Measurements from ENCODE around the gene DDX49. TPM values are rescaled to one million over a fixed set of nuclear protein-coding genes. Genes with fewer than 3 reads are reported as not detected.

The DDX49 gene
- total and polyA plus RNA-seq, 2 experiments from 2014 or later, result 45.8 to 57.8 TPM

- peaks cover 27% of the 10 kb centered on the region for H3K79me2 ChIP-seq
- H3K4me2 ChIP-seq, result no peak overlapping the region
- no peak for DNase-seq (ENCODE audit: low spot score)
- H3K27ac ChIP-seq, result no peak overlapping the region
- no peak overlapping the region for H3K4me3 ChIP-seq
- 92% methylated on average over 10 of the region's 10 CpGs for WGBS (ENCODE audit: low lambda C conversion rate, missing lambda C conversion rate)
- no peaks in the 10 kb centered on the region for H3K27me3 ChIP-seq
- H3K36me3 ChIP-seq (replicated peaks; ENCODE audit: insufficient read depth, low read depth), result no peaks in the 10 kb centered on the region
- H4K20me1 ChIP-seq (ENCODE audit: insufficient read depth, poor library complexity, severe bottlenecking), result peaks cover 11% of the 10 kb centered on the region
- H2AFZ ChIP-seq, result no peak overlapping the region
- H3K9me3 ChIP-seq (ENCODE audit: low read depth), result no peaks in the 10 kb centered on the region
- TF ChIP-seq CTCF (IDR thresholded peaks at IDR 0.05; ENCODE audit: poor library complexity) (no peak), EZH2 (IDR thresholded peaks at IDR 0.05; ENCODE audit: borderline replicate concordance) (no peak), EZH2phosphoT487 (IDR thresholded peaks at IDR 0.05; ENCODE audit: low read depth, severe bottlenecking, unreplicated experiment) (no peak)
- H3K9me2 ChIP-seq (replicated peaks; ENCODE audit: insufficient read depth), result no peaks in the 10 kb centered on the region
- no peaks in the 10 kb centered on the region for H3K4me1 ChIP-seq (ENCODE audit: insufficient read depth)
Measured at GRCh38 chr19:18910010-18910409, 9.5 kb upstream of the DDX49 start.

GRCh38 chr19:18910801-18911436 is 8.6 kb upstream of the DDX49 start:
- no peak for TF ChIP-seq CTCF (IDR thresholded peaks at IDR 0.05; ENCODE audit: poor library complexity)
- TF ChIP-seq EZH2phosphoT487 (IDR thresholded peaks at IDR 0.05; ENCODE audit: low read depth, severe bottlenecking, unreplicated experiment), result no peak
- no peak for TF ChIP-seq EZH2 (IDR thresholded peaks at IDR 0.05; ENCODE audit: borderline replicate concordance)
- Histone ChIP-seq H4K20me1 (ENCODE audit: insufficient read depth, poor library complexity, severe bottlenecking) (peaks cover 16% of the 10 kb centered on the region), H3K9me3 (ENCODE audit: low read depth) (no peaks in the 10 kb centered on the region), H3K36me3 (replicated peaks; ENCODE audit: insufficient read depth, low read depth) (no peaks in the 10 kb centered on the region), H3K4me1 (ENCODE audit: insufficient read depth) (no peaks in the 10 kb centered on the region), H3K27me3 (no peaks in the 10 kb centered on the region), H3K4me3 (no peak overlapping the region), H3K27ac (no peak overlapping the region), H3K9me2 (replicated peaks; ENCODE audit: insufficient read depth) (no peaks in the 10 kb centered on the region), H3K4me2 (no peak overlapping the region), H2AFZ (no peak overlapping the region), H3K79me2 (peaks cover 36% of the 10 kb centered on the region)
- no peak for DNase-seq (ENCODE audit: low spot score)
- 98% methylated on average over 19 of the region's 19 CpGs for WGBS (ENCODE audit: low lambda C conversion rate, missing lambda C conversion rate)

DNA sequence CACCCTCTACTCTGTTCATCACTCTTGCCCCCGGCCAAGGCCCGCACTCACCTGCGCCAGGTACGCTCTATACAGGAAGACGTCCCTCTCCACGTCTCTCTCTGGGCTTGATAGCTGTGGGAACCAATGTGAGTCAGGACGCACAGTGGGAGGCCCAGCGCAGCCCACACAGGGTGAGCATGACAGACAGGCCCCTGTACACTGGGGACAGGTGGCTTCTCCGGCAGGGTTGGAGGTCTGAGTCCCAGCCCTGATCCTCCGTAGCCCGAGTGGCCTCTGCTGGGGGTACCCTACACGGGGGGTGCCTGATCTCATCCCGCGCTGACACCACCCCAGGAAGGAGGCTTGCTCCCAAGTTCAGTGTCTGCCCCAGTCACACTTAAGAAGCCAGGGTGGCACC is 6.6 kb upstream of the DDX49 start:
- H3K79me2 ChIP-seq, result peaks cover 56% of the 10 kb centered on the region
- DNase-seq (ENCODE audit: low spot score), result no peak
- no peaks in the 10 kb centered on the region for H3K9me2 ChIP-seq (replicated peaks; ENCODE audit: insufficient read depth)

More for the DNA sequence above, 6.6 kb upstream of the DDX49 start:
- Histone ChIP-seq H3K4me2 (no peak overlapping the region), H2AFZ (no peak overlapping the region), H3K27me3 (no peaks in the 10 kb centered on the region), H4K20me1 (ENCODE audit: insufficient read depth, poor library complexity, severe bottlenecking) (peaks cover 21% of the 10 kb centered on the region), H3K36me3 (replicated peaks; ENCODE audit: insufficient read depth, low read depth) (no peaks in the 10 kb centered on the region), H3K4me1 (ENCODE audit: insufficient read depth) (no peaks in the 10 kb centered on the region), H3K4me3 (no peak overlapping the region), H3K9me3 (ENCODE audit: low read depth) (no peaks in the 10 kb centered on the region), H3K27ac (no peak overlapping the region)
- 97% methylated on average over 13 of the region's 14 CpGs for WGBS (ENCODE audit: low lambda C conversion rate, missing lambda C conversion rate)
- TF ChIP-seq EZH2phosphoT487 (IDR thresholded peaks at IDR 0.05; ENCODE audit: low read depth, severe bottlenecking, unreplicated experiment) (no peak), CTCF (IDR thresholded peaks at IDR 0.05; ENCODE audit: poor library complexity) (no peak), EZH2 (IDR thresholded peaks at IDR 0.05; ENCODE audit: borderline replicate concordance) (no peak)
